ENCODE data around the gene TMEM175. TPM values are rescaled to one million over a fixed set of nuclear protein-coding genes. Genes with fewer than 3 reads are reported as not detected.

Gene TMEM175
- total and polyA plus RNA-seq, 4 donors, result 23.7 to 43.7 (median 27.4) TPM

DNA sequence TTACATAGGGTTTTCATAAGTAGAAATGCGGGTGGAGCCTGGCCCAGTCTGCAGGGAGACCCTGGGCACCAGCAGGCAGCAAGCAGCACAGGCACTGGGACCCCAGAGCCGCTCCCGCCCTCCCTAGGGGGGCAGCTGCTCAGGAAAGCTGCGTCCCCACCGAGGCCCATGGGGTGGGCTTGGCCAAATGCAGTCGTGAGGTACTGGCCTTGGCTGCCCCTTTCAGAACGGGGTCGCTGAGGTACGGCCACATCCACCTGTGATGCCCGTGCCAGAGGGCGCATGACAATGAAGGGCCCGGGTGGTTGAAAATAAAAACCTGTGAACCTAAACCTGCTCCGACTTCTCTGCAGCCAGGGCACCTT lies 16.7 kb downstream of the TMEM175 start:
- peaks cover 0 to 18% (median 0%) of the 10 kb centered on the region in 4 donors for H3K36me3 ChIP-seq (ENCODE audit: control insufficient read depth in 4 of 4, insufficient read depth in 4 of 4, low read length in 4 of 4)
- no peak overlapping the region for H3K27ac ChIP-seq (ENCODE audit: low read depth in 1 of 2, low read length in 1 of 2)
- no peak for ATAC-seq (ENCODE audit: insufficient read depth, low FRiP score)
- H3K4me3 ChIP-seq, result no peak overlapping the region
- H3K9me3 ChIP-seq (ENCODE audit: control insufficient read depth in 4 of 4, insufficient read depth in 3 of 4, low read length in 3 of 4), result no peaks in the 10 kb centered on the region
- DNase-seq, result no peak
- TF ChIP-seq, protein P1, sequence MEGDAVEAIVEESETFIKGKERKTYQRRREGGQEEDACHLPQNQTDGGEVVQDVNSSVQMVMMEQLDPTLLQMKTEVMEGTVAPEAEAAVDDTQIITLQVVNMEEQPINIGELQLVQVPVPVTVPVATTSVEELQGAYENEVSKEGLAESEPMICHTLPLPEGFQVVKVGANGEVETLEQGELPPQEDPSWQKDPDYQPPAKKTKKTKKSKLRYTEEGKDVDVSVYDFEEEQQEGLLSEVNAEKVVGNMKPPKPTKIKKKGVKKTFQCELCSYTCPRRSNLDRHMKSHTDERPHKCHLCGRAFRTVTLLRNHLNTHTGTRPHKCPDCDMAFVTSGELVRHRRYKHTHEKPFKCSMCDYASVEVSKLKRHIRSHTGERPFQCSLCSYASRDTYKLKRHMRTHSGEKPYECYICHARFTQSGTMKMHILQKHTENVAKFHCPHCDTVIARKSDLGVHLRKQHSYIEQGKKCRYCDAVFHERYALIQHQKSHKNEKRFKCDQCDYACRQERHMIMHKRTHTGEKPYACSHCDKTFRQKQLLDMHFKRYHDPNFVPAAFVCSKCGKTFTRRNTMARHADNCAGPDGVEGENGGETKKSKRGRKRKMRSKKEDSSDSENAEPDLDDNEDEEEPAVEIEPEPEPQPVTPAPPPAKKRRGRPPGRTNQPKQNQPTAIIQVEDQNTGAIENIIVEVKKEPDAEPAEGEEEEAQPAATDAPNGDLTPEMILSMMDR (IDR thresholded peaks at IDR 0.05; ENCODE audit: control extremely low read depth, extremely low read depth), result no peak
- H3K9ac ChIP-seq (ENCODE audit: insufficient read depth in 1 of 2, low read length in 2 of 2), result no peak overlapping the region
- H3K27me3 ChIP-seq (ENCODE audit: control insufficient read depth in 3 of 3, insufficient read depth in 3 of 3, low read length in 2 of 3), result no peaks in the 10 kb centered on the region
- 90 to 95% methylated on average over 13 of the region's 13 CpGs for WGBS, 2 donors
- H3K4me1 ChIP-seq (ENCODE audit: control insufficient read depth in 5 of 5, insufficient read depth in 5 of 5, low read length in 5 of 5), result peaks cover 0 to 9% (median 3%) of the 10 kb centered on the region in 5 donors

DNA sequence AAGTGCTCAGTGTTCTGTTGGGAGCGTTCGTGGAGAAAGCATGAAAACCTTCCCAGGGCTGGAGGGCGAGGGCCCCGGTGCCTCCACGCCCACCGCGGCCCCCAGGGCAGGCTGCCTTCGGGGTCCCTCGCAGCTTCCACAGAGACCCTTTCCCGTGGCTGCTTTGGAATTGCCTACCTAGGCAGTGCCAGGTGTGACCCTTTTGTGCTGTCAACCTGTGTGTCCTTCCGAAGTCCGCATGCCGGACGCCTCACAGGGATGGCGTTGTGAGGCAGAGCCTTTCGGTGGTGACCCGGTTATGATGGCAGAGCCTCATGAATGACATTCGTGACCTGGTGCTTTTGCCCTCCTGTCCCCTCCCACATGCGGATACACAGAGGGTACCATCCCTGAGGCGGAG lies 17.4 kb downstream of the TMEM175 start:
- DNase-seq (no peak), ATAC-seq (ENCODE audit: insufficient read depth, low FRiP score) (no peak)
- peaks cover 0 to 18% (median 3%) of the 10 kb centered on the region in 4 donors for H3K36me3 ChIP-seq (ENCODE audit: control insufficient read depth in 4 of 4, insufficient read depth in 4 of 4, low read length in 4 of 4)
- H3K27me3 ChIP-seq (ENCODE audit: control insufficient read depth in 3 of 3, insufficient read depth in 3 of 3, low read length in 2 of 3), result no peaks in the 10 kb centered on the region
- H3K9me3 ChIP-seq (ENCODE audit: control insufficient read depth in 4 of 4, insufficient read depth in 3 of 4, low read length in 3 of 4), result no peaks in the 10 kb centered on the region
- peaks cover 0 to 9% (median 3%) of the 10 kb centered on the region in 5 donors for H3K4me1 ChIP-seq (ENCODE audit: control insufficient read depth in 5 of 5, insufficient read depth in 5 of 5, low read length in 5 of 5)
- WGBS, 2 donors, result 95 to 96% methylated on average over 20 of the region's 20 CpGs
- no peak overlapping the region for H3K4me3 ChIP-seq
- no peak overlapping the region for H3K9ac ChIP-seq (ENCODE audit: insufficient read depth in 1 of 2, low read length in 2 of 2)
- H3K27ac ChIP-seq (ENCODE audit: low read depth in 1 of 2, low read length in 1 of 2), result no peak overlapping the region
- TF ChIP-seq, protein P1 (IDR thresholded peaks at IDR 0.05; ENCODE audit: control extremely low read depth, extremely low read depth), result no peak

DNA sequence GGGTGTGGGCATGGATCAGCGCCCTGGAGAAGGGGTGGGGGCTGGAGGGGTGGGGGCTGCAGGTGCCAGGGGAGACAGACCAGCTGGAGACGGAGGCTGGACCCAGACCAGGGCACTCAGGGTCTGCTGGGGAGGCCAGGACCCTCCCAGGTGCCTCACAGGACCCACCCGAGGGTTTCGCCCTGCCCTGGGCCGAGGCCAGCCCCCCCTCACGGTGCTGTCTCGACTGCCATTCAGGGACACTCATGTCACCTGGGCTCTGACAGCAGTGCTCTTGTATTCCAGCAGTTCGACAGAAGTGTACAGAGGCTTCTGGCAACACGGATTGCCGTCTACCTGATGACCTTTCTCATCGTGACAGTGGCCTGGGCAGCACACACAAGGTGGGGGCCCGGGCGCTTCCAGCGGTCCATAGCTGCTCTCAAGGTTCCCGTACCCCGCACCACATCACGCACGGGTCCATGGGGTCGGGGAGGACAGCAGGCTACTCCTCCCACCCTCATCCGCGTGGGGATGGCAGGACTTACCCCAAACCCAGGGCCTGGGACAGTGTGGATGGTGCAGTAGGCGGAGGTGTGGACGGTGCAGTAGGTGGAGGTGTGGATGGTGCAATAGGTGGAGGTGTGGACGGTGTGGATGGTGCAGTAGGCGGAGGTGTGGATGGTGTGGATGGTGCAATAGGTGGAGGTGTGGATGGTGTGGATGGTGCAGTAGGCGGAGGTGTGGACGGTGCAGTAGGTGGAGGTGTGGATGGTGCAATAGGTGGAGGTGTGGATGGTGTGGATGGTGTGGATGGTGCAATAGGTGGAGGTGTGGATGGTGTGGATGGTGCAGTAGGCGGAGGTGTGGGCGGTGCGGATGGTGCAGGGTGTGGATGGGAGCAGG lies 18.1 kb downstream of the TMEM175 start:
- Histone ChIP-seq H3K27me3 (ENCODE audit: control insufficient read depth in 3 of 3, insufficient read depth in 3 of 3, low read length in 2 of 3) (no peaks in the 10 kb centered on the region), H3K4me3 (no peak overlapping the region), H3K27ac (ENCODE audit: low read depth in 1 of 2, low read length in 1 of 2) (no peak overlapping the region), H3K36me3 (ENCODE audit: control insufficient read depth in 4 of 4, insufficient read depth in 4 of 4, low read length in 4 of 4) (peaks cover 0 to 21% (median 4%) of the 10 kb centered on the region in 4 donors), H3K9me3 (ENCODE audit: control insufficient read depth in 4 of 4, insufficient read depth in 3 of 4, low read length in 3 of 4) (no peaks in the 10 kb centered on the region), H3K4me1 (ENCODE audit: control insufficient read depth in 5 of 5, insufficient read depth in 5 of 5, low read length in 5 of 5) (peaks cover 0 to 9% (median 0%) of the 10 kb centered on the region in 5 donors), H3K9ac (ENCODE audit: insufficient read depth in 1 of 2, low read length in 2 of 2) (no peak overlapping the region)
- ATAC-seq (ENCODE audit: insufficient read depth, low FRiP score), result no peak
- DNase-seq, result no peak
- 91 to 94% methylated on average over 30 of the region's 30 CpGs for WGBS, 2 donors
- TF ChIP-seq, protein P1 (IDR thresholded peaks at IDR 0.05; ENCODE audit: control extremely low read depth, extremely low read depth), result no peak
